ENCODE data around the gene PDZD2.
"Not testable (repeated sequence)": the region's sequence is repeated elsewhere in the genome, so short reads cannot be mapped to it uniquely, and the experiment has no call there.

Gene PDZD2

GRCh38 chr5:31731710-31732301, 92.9 kb downstream of the PDZD2 start:
- no peak for DNase-seq (ENCODE audit: low read depth in 3 of 3, low spot score in 1 of 3)

DNA sequence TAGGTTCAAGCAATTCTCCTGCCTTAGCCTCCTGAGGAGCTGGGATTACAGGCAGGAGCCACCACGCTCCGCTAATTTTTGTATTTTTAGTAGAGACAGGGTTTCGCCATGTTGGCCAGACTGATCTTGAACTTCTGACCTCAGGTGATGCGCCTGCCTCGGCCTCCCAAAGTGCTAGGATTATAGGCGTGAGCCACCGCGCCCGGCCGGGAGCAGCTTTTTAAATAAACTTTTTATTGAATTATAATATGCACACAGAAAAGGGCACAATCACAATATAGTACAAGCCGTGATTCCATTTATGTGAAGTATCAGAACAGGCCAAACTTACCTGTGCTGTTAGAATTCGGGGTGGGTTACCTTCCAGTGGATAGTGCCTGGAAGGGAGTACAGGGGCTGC, 93.9 kb downstream of the PDZD2 start:
- not testable (repeated sequence) for DNase-seq (ENCODE audit: low read depth in 3 of 3, low spot score in 1 of 3)

- DNase-seq (ENCODE audit: low read depth in 3 of 3, low spot score in 1 of 3) = no peak
Measured at GRCh38 chr5:31733371-31733770, 94.4 kb downstream of the PDZD2 start.

GRCh38 chr5:31736127-31736526, 97.2 kb downstream of the PDZD2 start:
- DNase-seq (ENCODE audit: low read depth in 3 of 3, low spot score in 1 of 3) = no peak

- no peak for DNase-seq (ENCODE audit: low read depth in 3 of 3, low spot score in 1 of 3)
Measured at GRCh38 chr5:31738199-31738598, 99.3 kb downstream of the PDZD2 start.

DNA sequence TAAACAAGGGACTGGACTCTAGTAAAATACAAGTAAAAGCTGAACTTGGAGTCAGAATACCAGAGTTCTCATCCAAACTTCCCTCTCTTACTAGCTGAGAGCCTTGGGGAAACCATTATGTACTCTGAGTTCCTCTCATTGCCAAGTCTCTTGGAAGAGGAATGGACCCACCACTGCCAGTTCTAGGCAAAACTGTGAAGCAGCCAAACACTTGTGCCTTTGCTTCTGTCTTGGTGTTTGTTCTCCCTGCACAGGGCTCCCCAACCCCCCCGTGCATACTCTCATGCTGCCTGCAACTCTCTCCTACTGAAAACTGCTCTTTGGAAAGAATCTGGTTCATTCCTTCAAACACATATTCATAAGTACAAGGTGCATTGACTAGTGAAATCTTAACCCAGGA, 102.6 kb downstream of the PDZD2 start:
- no peak for DNase-seq (ENCODE audit: low read depth in 3 of 3, low spot score in 1 of 3)

GRCh38 chr5:31743678-31744077, 104.7 kb downstream of the PDZD2 start:
- DNase-seq (ENCODE audit: low read depth in 3 of 3, low spot score in 1 of 3) = no peak

GRCh38 chr5:31748458-31749172, 109.7 kb downstream of the PDZD2 start:
- DNase-seq (ENCODE audit: low read depth in 3 of 3, low spot score in 1 of 3) = no peak

GRCh38 chr5:31750215-31750614, 111.3 kb downstream of the PDZD2 start:
- no peak for DNase-seq (ENCODE audit: low read depth in 3 of 3, low spot score in 1 of 3)

GRCh38 chr5:31751610-31752009, 112.7 kb downstream of the PDZD2 start:
- no peak for DNase-seq (ENCODE audit: low read depth in 3 of 3, low spot score in 1 of 3)

DNA sequence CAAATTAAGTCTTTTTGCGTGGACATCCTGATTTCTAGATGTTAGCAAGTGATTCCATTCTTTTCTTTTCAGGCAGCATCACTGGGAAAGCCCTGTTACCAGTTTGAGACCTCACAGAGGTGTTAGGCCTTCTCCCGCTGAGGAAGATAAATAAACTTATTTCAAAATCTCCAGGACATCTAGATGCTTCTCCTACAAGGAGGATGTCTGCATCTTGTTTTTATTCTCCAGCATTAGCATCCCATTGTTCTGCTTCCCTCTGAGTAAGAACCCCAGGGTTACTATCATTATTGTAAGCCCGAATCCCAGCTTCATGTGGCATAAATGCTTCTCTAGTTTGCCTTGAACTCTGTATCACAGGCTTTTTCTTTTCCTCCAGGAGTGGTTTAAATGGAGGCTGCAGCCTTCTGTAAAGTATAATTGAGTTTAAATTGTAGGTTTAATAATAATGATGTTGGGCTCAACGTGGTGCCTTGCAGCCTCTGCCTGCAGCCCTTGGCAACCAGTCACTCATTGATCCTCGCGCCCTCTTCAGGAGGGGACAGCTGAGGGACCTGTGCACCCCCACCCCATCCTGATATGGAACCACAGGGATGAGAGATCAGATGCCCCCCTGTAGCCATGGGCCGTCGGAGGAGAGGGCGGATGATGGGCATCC, 114.9 kb downstream of the PDZD2 start:
- DNase-seq (ENCODE audit: low read depth in 3 of 3, low spot score in 1 of 3) = no peak

- DNase-seq (ENCODE audit: low read depth in 3 of 3, low spot score in 1 of 3) = no peak
Measured at GRCh38 chr5:31754358-31754704, 115.4 kb downstream of the PDZD2 start.

DNA sequence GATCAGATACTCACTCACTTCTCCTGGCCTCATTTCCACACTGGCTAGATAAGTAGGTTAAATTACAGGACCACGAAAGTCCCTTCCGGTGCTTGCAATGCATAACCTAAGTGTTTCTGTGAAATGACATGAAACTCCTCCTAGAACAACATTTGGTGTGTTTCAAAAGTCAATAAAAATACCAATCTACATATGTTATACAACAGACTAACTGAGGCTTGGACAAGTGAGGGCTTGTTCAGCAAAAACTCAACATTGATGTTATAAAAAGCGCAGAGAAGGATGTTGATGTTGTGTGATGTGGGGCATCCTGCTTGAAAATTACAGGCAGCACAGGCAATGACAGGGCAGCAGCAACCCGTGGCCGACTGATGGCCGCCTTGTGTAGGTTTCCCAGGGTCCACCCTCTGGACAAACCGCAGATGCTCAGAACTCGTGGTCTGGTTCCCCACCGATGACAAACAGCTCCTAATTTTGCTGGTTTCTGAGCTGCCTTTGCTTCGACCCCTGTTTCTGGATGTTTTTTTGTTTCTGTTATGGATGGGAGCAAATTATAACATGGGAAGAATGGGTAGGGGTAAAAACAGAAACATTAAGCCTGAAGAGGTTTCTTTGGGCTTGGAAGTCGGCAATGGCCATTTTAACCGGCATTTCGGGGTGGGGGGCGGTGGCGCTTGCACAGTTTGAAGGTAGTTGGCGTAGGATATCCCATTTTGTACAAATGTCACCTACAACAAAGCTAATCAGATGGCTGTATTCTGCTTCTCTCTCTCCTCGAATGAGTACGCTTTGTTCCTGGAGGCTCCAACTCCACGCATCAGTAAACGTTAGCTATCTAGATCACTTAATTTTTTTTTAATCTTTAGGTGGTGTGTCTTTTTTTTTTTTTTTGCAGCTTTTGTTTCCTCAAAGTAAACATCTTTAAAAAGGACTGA, 116.1 kb downstream of the PDZD2 start:
- no peak for DNase-seq (ENCODE audit: low read depth in 3 of 3, low spot score in 1 of 3)

DNA sequence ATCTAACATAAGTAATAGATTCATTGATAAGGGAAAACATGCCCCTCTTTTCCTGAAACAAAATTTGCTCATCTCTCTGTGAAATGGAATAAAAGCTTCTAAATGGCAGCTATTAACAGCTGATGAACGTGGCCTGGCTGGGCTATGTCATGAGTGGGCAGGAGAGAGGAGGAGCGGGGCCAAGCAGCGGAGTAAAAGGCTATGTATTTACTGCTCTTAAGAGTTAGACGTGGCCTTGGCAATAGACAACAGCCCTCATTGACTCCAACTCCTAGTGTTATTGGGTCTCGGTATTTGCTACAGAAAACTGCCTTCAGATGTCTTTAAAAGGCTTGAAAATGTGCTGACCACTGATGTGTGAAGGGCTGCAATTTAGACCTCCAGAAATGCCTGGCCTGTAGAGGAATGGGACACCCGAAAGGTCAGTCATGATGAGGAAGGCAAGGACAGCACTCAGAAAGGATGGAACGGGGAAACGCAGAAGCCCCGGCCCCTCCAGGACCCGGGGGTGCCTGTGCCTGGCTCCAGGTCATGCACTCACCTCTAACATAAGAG, 116.8 kb downstream of the PDZD2 start:
- DNase-seq (ENCODE audit: low read depth in 3 of 3, low spot score in 1 of 3) = no peak

GRCh38 chr5:31757806-31758205, 118.9 kb downstream of the PDZD2 start:
- no peak for DNase-seq (ENCODE audit: low read depth in 3 of 3, low spot score in 1 of 3)

- DNase-seq (ENCODE audit: low read depth in 3 of 3, low spot score in 1 of 3) = no peak
Measured at GRCh38 chr5:31758803-31759425, 120.0 kb downstream of the PDZD2 start.

GRCh38 chr5:31759925-31760324, 121.0 kb downstream of the PDZD2 start:
- no peak for DNase-seq (ENCODE audit: low read depth in 3 of 3, low spot score in 1 of 3)

DNA sequence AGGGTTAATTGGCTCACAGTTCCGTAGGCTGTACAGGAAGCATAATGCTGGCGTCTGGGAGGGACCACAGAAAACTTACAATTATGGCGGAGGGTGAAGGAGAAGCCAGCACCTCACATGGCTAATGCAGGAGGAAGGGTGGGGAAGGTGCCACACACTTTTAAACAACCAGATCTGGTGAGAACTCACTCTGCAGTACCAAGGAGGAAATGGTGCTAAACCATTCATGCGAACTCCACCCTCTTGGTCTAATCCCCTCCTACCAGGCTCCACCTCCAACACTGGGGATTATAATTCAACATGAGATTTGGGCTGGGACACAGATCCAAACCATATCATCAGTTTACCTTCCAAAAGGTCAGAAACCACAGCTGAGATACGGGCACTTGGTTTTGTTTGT, 122.9 kb downstream of the PDZD2 start:
- DNase-seq (ENCODE audit: low read depth in 3 of 3, low spot score in 1 of 3) = no peak

DNA sequence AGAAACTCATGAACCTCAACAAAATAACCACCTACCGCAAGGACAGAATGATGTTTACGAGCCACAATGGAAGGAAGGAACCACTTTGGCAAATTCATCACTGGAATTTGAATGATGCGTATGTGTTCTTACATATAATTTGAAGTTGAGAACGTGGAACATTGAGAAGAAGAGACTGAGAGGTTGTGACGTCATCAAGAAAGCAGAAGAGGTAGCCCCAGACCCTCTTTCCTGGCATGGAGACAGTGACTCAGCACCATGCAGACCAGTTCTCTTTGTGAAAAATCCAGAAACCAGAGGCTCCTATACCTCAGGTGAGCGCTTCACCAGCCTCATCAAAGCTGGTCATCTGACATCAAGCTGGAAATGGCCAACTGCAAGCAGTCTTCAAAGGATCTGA, 124.5 kb downstream of the PDZD2 start:
- DNase-seq (ENCODE audit: low read depth in 3 of 3, low spot score in 1 of 3) = no peak

GRCh38 chr5:31764687-31765086, 125.8 kb downstream of the PDZD2 start:
- DNase-seq (ENCODE audit: low read depth in 3 of 3, low spot score in 1 of 3) = not testable (repeated sequence)

All from stimulated activated CD4-positive, alpha-beta T cell treated with anti-CD3 and anti-CD28 coated beads, TNF-alpha, amount 100 ng/mL, for 1 hour (primary cell).